ENCODE data around the gene DPP6.
"Not testable (repeated sequence)": the region's sequence is repeated elsewhere in the genome, so short reads cannot be mapped to it uniquely, and the experiment has no call there.

DPP6 gene

GRCh38 chr7:154148791-154149516 is 96.8 kb downstream of the DPP6 start:
- not testable (repeated sequence) for DNase-seq (ENCODE audit: low read depth in 2 of 2)

- DNase-seq (ENCODE audit: low read depth in 2 of 2): not testable (repeated sequence)
Observed at GRCh38 chr7:154150656-154151055, 98.5 kb downstream of the DPP6 start.

- DNase-seq (ENCODE audit: low read depth in 2 of 2): not testable (repeated sequence)
Observed at GRCh38 chr7:154151306-154151705, 99.1 kb downstream of the DPP6 start.

GRCh38 chr7:154155928-154156327 is 103.7 kb downstream of the DPP6 start:
- not testable (repeated sequence) for DNase-seq (ENCODE audit: low read depth in 2 of 2)

DNA sequence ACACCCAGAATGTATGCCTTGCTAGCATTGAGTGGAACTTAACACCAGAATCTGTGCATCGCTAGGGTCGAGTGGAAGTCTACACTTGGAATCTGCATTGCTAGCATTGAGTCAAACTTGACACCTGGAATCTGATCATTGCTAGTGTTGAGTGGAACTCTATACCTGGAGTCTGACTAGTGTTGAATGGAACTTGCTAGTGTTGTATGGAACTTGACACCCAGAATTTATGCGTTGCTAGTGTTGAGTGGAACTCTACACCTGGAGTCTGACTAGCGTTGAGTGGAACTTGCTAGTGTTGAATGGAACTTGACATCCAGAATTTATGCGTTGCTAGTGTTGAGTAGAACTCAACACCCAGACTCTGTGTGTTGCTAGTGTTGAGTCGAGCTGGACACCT is 110.7 kb downstream of the DPP6 start:
- DNase-seq (ENCODE audit: low read depth in 2 of 2): not testable (repeated sequence)

DNA sequence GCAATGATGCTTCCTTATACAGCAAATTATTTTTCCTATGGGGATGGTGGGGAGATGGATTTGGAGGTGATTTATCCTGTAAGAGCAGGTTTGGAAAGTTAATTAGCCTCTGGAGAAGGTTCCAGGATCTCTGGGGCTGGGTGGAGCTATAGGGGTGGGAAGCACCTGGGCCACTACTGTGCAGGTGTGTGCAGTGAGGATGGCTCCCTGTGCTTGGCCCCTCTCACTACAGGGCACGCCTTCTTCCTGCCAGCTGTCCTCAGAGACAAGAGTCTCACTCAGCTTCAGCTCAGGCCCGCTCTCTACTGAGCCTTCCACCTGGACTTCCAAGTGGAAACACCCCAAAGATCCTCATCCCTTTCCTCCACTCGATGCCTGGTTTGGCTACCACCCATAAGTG is 111.4 kb downstream of the DPP6 start:
- DNase-seq (ENCODE audit: low read depth in 2 of 2): not testable (repeated sequence)

- DNase-seq (ENCODE audit: low read depth in 2 of 2): no peak
Observed at GRCh38 chr7:154167051-154167450, 114.9 kb downstream of the DPP6 start.

GRCh38 chr7:154167807-154168206 is 115.6 kb downstream of the DPP6 start:
- DNase-seq (ENCODE audit: low read depth in 2 of 2): no peak

DNA sequence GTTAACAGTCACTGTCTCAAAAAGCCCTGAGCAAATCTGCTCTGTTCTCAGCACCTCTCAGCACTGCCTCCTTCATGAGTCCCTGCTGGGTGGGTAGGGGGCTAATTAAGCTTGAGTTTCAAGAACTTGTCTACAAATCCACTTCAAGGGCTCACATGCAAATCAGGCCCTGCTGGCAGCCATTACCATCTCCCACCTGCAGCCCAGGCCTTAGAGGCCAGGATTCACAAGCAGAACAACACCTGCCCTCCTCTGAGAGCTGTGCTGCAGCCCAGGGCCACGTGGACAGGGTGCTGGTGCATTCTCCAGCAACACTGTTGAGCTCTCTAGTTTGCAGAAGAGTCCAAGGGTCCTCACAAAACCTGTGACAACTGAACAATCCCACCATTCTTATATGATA is 119.2 kb downstream of the DPP6 start:
- no peak for DNase-seq (ENCODE audit: low read depth in 2 of 2)

GRCh38 chr7:154172236-154172635 is 120.0 kb downstream of the DPP6 start:
- no peak for DNase-seq (ENCODE audit: low read depth in 2 of 2)

GRCh38 chr7:154177584-154177983 is 125.4 kb downstream of the DPP6 start:
- DNase-seq (ENCODE audit: low read depth in 2 of 2): no peak

DNA sequence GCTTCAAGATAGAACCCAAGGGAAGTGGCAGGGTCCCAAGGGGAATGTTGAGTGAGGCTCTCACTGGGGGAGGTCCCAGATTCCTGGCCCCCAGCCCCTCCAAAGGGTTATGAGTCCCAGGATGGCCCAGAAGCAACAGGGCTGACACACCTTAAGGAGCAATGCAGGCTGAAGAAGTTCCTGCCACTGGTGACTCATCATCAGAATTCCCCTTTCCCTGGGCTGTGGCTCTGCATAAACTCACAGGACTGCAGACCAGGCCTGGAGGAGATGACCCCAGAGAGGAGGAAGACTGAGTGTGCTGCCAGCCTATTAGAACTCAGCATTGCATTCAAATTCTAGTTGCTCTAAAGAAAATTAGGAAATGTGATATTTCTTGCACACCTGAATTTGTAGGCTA is 126.7 kb downstream of the DPP6 start:
- no peak for DNase-seq (ENCODE audit: low read depth in 2 of 2)

- DNase-seq (ENCODE audit: low read depth in 2 of 2): no peak
Observed at GRCh38 chr7:154183482-154183881, 131.3 kb downstream of the DPP6 start.

DNA sequence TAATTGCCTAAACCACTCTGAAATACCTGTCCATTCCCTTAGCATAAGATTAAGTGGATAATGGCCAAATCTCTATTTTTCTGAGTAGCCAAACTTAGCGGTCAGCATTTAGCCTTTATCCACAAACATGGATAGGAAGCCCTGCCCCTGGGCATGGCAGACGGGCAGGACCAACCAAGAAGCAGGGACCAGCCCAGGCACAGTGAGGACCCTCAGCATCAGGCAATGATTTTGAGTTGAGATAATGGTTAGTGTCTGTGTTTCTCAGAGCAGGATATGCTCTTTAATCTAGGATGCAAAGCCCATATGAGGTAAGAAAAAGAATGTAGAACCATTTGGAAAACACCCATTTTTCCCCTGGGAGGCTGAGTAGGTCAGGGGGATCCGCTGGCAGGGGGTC is 131.7 kb downstream of the DPP6 start:
- no peak for DNase-seq (ENCODE audit: low read depth in 2 of 2)

DNA sequence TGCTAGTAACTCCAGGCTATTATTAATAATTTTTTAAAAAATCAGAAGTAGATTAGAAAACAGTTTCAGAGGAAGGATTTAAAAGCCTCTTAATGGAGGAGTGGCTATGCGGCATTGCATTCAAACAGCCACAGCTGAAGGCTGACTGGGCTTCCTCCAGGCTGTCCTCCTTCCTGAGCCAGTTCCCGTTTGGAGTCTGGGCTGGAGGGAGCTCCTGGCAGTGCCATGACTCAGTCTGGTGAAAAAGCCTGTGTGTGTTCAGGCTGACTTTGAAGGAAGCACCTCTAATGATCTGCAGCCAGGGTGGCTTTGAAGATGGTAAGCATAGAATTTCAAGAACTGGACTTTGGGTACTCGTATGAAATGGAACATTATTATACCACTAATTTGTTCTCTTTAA is 134.6 kb downstream of the DPP6 start:
- no peak for DNase-seq (ENCODE audit: low read depth in 2 of 2)

DNA sequence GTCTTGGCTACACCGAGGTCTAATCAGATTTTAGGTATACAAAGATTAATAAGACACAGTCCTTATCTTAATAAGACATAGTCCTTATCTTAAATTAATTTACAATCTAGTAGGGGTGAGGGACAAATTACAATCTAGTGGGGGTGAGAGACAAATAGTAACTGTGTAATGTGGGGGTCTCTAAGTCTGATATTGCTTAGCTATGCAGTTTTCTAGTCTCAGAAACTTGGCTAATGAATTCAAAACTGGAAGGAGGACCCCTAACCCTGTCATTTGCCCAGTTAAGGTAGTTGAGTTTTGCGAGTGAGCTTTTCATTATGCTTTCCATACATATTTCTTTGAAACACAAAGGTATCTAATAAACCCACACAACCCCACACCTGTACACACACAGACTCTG is 136.1 kb downstream of the DPP6 start:
- no peak for DNase-seq (ENCODE audit: low read depth in 2 of 2)

DNA sequence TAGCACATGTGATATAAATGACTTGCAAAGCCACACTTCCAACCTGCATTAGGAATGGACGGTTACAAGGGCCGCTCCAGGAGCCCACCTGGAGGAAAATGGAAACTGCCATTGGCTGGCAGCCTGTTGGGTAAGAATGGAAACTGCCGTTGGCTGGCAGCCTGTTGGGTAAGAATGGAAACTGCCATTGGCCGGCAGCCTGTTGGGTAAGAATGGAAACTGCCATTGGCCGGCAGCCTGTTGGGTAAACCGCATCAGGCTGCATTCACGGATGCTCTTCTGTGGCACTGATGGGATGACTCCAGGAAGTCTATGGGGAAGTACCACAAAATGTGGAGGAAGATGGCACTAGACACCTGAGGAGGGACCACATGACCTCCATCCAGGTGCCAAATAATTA is 143.1 kb downstream of the DPP6 start:
- DNase-seq (ENCODE audit: low read depth in 2 of 2): no peak

GRCh38 chr7:154198481-154198880 is 146.3 kb downstream of the DPP6 start:
- no peak for DNase-seq (ENCODE audit: low read depth in 2 of 2)

- DNase-seq (ENCODE audit: low read depth in 2 of 2): no peak
Observed at GRCh38 chr7:154200241-154200640, 148.0 kb downstream of the DPP6 start.

DNA sequence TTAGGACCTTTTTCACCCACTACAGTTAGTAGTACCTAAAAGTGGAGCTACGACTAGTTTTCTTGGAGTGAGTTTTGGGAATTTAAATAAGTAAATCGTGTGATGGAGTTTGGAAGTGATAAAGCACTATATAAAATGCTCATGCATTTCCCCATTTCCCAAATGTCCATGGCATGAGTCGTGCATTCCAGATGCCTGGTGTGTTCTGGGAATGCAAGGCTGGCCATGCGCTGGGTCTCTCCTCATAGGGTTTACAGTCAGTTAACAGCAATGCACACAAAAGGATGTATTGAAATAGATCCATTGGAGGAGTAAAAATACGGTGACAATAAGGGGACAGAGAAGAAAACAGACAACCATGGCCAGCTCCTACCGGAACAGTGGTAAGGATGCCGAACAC is 149.8 kb downstream of the DPP6 start:
- no peak for DNase-seq (ENCODE audit: low read depth in 2 of 2)

- no peak for DNase-seq (ENCODE audit: low read depth in 2 of 2)
Observed at GRCh38 chr7:154204046-154204445, 151.8 kb downstream of the DPP6 start.

- DNase-seq (ENCODE audit: low read depth in 2 of 2): no peak
Observed at GRCh38 chr7:154212861-154213260, 160.7 kb downstream of the DPP6 start.

GRCh38 chr7:154217688-154218340 is 165.6 kb downstream of the DPP6 start:
- no peak for DNase-seq (ENCODE audit: low read depth in 2 of 2)

DNA sequence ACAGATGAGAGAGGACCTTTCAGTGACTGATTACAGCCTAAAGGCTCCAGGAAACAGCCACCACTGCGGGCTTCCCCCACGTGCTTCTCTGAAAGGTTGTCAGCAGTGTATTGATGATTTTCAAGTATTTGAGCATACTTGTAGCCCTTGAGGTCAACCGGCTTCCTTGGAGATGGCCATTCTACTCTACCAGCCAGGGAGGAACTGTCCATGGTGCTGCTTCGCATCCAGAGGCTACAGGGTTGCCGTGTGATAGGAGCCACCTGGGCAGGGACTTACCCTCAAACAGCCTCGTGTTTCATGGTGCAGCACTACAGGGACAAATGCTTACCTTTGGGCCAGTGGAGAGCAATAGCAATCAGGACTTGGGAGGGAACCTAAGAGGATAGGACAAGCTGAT is 179.5 kb downstream of the DPP6 start:
- DNase-seq (ENCODE audit: low read depth in 2 of 2): no peak

Data from stimulated activated CD8-positive, alpha-beta memory T cell treated with anti-CD3 and anti-CD28 coated beads, Interleukin-15, amount 100 ng/mL, for 4 hours (primary cell).